Measurements from ENCODE around the gene PERCC1.

- TF ChIP-seq CTCF (conservative IDR thresholded peaks at IDR 0.05; ENCODE audit: low read depth, low read length) (no peak), EZH2phosphoT487 (IDR thresholded peaks at IDR 0.05; ENCODE audit: borderline replicate concordance, low read length) (no peak), EZH2 (IDR thresholded peaks at IDR 0.05; ENCODE audit: low read length, unreplicated experiment) (no peak)
Measured at GRCh38 chr16:1392826-1393225, 38.1 kb upstream of the PERCC1 start.

Measured in PC-3 (cell line).